Activated CD4-positive, CD25-positive, alpha-beta regulatory T cell treated with anti-CD3 and anti-CD28 coated beads, Interleukin-2, amount 50 U/mL, for 16 hours (primary cell): ENCODE results near the gene BNIP3.
"Not testable (repeated sequence)": the region's sequence is repeated elsewhere in the genome, so short reads cannot be mapped to it uniquely, and the experiment has no call there.

Experiments used
- DNase-seq: peaks from one replicate; pipeline ENCODE4 v3.0.0-alpha.2; 2020; ENCODE audit warnings: low read depth, low spot score

The BNIP3 gene

GRCh38 chr10:132002004-132002403 lies 20.3 kb upstream of the BNIP3 start:
- DNase-seq = no peak

- no peak for DNase-seq
Observed at GRCh38 chr10:132001238-132001972, 19.7 kb upstream of the BNIP3 start.

GRCh38 chr10:131998845-131999681 lies 17.3 kb upstream of the BNIP3 start:
- DNase-seq = no peak

GRCh38 chr10:131998050-131998844 lies 16.5 kb upstream of the BNIP3 start:
- no peak for DNase-seq

- no peak for DNase-seq
Observed at GRCh38 chr10:131997366-131998049, 15.8 kb upstream of the BNIP3 start.

GRCh38 chr10:131996466-131997365 lies 15.0 kb upstream of the BNIP3 start:
- no peak for DNase-seq

- no peak for DNase-seq
Observed at GRCh38 chr10:131994435-131994834, 12.7 kb upstream of the BNIP3 start.

- no peak for DNase-seq
Observed at GRCh38 chr10:131993275-131993674, 11.6 kb upstream of the BNIP3 start.

- DNase-seq = no peak
Observed at GRCh38 chr10:131991726-131992125, 10.0 kb upstream of the BNIP3 start.

GRCh38 chr10:131987786-131988185 lies 6.1 kb upstream of the BNIP3 start:
- not testable (repeated sequence) for DNase-seq

- not testable (repeated sequence) for DNase-seq
Observed at GRCh38 chr10:131987301-131987700, 5.6 kb upstream of the BNIP3 start.

GRCh38 chr10:131986851-131987250 lies 5.1 kb upstream of the BNIP3 start:
- DNase-seq = not testable (repeated sequence)

GRCh38 chr10:131983780-131984179 lies 2.1 kb upstream of the BNIP3 start:
- DNase-seq = no peak

- no peak for DNase-seq
Observed at GRCh38 chr10:131982796-131983195, 1.1 kb upstream of the BNIP3 start.

GRCh38 chr10:131982185-131982756 lies 548 bp upstream of the BNIP3 start:
- no peak for DNase-seq

- DNase-seq = no peak
Observed at GRCh38 chr10:131980761-131981428, 828 bp downstream of the BNIP3 start.

GRCh38 chr10:131980321-131980720 lies 1.4 kb downstream of the BNIP3 start:
- no peak for DNase-seq

- no peak for DNase-seq
Observed at GRCh38 chr10:131979821-131980270, 1.9 kb downstream of the BNIP3 start.

GRCh38 chr10:131979336-131979735 lies 2.4 kb downstream of the BNIP3 start:
- DNase-seq = no peak
